Ectodermal cell (in vitro differentiated cells): ENCODE results near the gene RYK.

Source experiments
- H3K27ac ChIP-seq: 2 replicates; pipeline ENCODE4 v1.7.0; 2013; ENCODE audit warnings: mild to moderate bottlenecking, low read depth, low read length; ENCODE audit not compliant: insufficient read depth, poor library complexity, severe bottlenecking
- H3K27me3 ChIP-seq: 2 replicates; pipeline ENCODE4 v1.7.0; 2013; ENCODE audit warnings: mild to moderate bottlenecking, low read length; ENCODE audit not compliant: insufficient read depth, control insufficient read depth, poor library complexity, severe bottlenecking
- H3K36me3 ChIP-seq: one replicate; pipeline ENCODE4 v1.7.0; 2013; ENCODE audit warnings: low read length; ENCODE audit not compliant: control insufficient read depth, insufficient read depth
- H3K4me1 ChIP-seq: one replicate; pipeline ENCODE4 v1.7.0; 2013; ENCODE audit warnings: low read length; ENCODE audit not compliant: control insufficient read depth, insufficient read depth
- H3K4me3 ChIP-seq: 2 replicates; pipeline ENCODE4 v1.7.0; 2013; ENCODE audit warnings: low read depth, low read length, control low read depth; ENCODE audit not compliant: insufficient read depth
- H3K9me3 ChIP-seq: 2 replicates; pipeline ENCODE4 v1.7.0; 2013; ENCODE audit warnings: mild to moderate bottlenecking, low read length, moderate library complexity; ENCODE audit not compliant: control insufficient read depth
- WGBS, 2 experiments: methylation state at CpG; one replicate each; pipeline ENCODE4 v1.1.7; 2013; ENCODE audit warnings: missing lambda C conversion rate in 2 of 2; 5-methylcytosine and 5-hydroxymethylcytosine counted together

The RYK gene

GRCh38 chr3:134143828-134144401 lies 106.7 kb downstream of the RYK start:
- H3K27me3 ChIP-seq: no peaks in the 10 kb centered on the region
- H3K9me3 ChIP-seq: no peaks in the 10 kb centered on the region
- H3K27ac ChIP-seq: no peak overlapping the region
- H3K36me3 ChIP-seq: no peaks in the 10 kb centered on the region
- H3K4me1 ChIP-seq: no peaks in the 10 kb centered on the region
- 95 to 97% methylated on average over 5 to 6 of the region's 6 CpGs for WGBS, 2 experiments
- no peak overlapping the region for H3K4me3 ChIP-seq

GRCh38 chr3:134136604-134137003 lies 114.1 kb downstream of the RYK start:
- Histone ChIP-seq H3K4me3 (no peak overlapping the region), H3K4me1 (no peaks in the 10 kb centered on the region), H3K36me3 (no peaks in the 10 kb centered on the region), H3K27me3 (no peaks in the 10 kb centered on the region), H3K9me3 (no peaks in the 10 kb centered on the region), H3K27ac (no peak overlapping the region)
- WGBS, 2 experiments: 96 to 98% methylated on average over 3 of the region's 3 CpGs

GRCh38 chr3:134134698-134135415 lies 115.8 kb downstream of the RYK start:
- 92 to 100% methylated on average over 3 of the region's 3 CpGs for WGBS, 2 experiments
- Histone ChIP-seq H3K27ac (no peak overlapping the region), H3K36me3 (no peaks in the 10 kb centered on the region), H3K27me3 (no peaks in the 10 kb centered on the region), H3K9me3 (no peaks in the 10 kb centered on the region), H3K4me3 (no peak overlapping the region), H3K4me1 (no peaks in the 10 kb centered on the region)

- H3K4me3 ChIP-seq: no peak overlapping the region
- no peaks in the 10 kb centered on the region for H3K4me1 ChIP-seq
- no peaks in the 10 kb centered on the region for H3K36me3 ChIP-seq
- no peak overlapping the region for H3K27ac ChIP-seq
- WGBS, 2 experiments: 58 to 61% methylated on average over 1 of the region's 1 CpG
- H3K27me3 ChIP-seq: no peaks in the 10 kb centered on the region
- no peaks in the 10 kb centered on the region for H3K9me3 ChIP-seq
Observed at GRCh38 chr3:134134240-134134639, 116.4 kb downstream of the RYK start.

GRCh38 chr3:134132961-134133360 lies 117.7 kb downstream of the RYK start:
- WGBS, 2 experiments: 94% methylated on average over 3 of the region's 3 CpGs
- Histone ChIP-seq H3K36me3 (no peaks in the 10 kb centered on the region), H3K9me3 (no peaks in the 10 kb centered on the region), H3K4me1 (no peaks in the 10 kb centered on the region), H3K4me3 (no peak overlapping the region), H3K27me3 (no peaks in the 10 kb centered on the region), H3K27ac (no peak overlapping the region)

GRCh38 chr3:134126153-134126552 lies 124.5 kb downstream of the RYK start:
- Histone ChIP-seq H3K36me3 (no peaks in the 10 kb centered on the region), H3K27me3 (no peaks in the 10 kb centered on the region), H3K9me3 (no peaks in the 10 kb centered on the region), H3K4me3 (no peak overlapping the region), H3K4me1 (no peaks in the 10 kb centered on the region), H3K27ac (no peak overlapping the region)
- WGBS, 2 experiments: 83 to 100% methylated on average over 1 of the region's 1 CpG

- H3K36me3 ChIP-seq: no peaks in the 10 kb centered on the region
- no peak overlapping the region for H3K4me3 ChIP-seq
- peaks cover 1% of the 10 kb centered on the region for H3K9me3 ChIP-seq
- H3K27ac ChIP-seq: no peak overlapping the region
- H3K27me3 ChIP-seq: no peaks in the 10 kb centered on the region
- 91 to 100% methylated on average over 2 of the region's 2 CpGs for WGBS, 2 experiments
- no peaks in the 10 kb centered on the region for H3K4me1 ChIP-seq
Observed at GRCh38 chr3:134114726-134115125, 135.9 kb downstream of the RYK start.

GRCh38 chr3:134111616-134112015 lies 139.0 kb downstream of the RYK start:
- Histone ChIP-seq H3K4me1 (no peaks in the 10 kb centered on the region), H3K4me3 (no peak overlapping the region), H3K9me3 (no peaks in the 10 kb centered on the region), H3K27ac (no peak overlapping the region), H3K36me3 (no peaks in the 10 kb centered on the region), H3K27me3 (no peaks in the 10 kb centered on the region)
- 45 to 83% methylated on average over 2 of the region's 2 CpGs for WGBS, 2 experiments

GRCh38 chr3:134110963-134111362 lies 139.7 kb downstream of the RYK start:
- 91 to 95% methylated on average over 2 of the region's 2 CpGs for WGBS, 2 experiments
- H3K27ac ChIP-seq: no peak overlapping the region
- H3K4me3 ChIP-seq: no peak overlapping the region
- H3K36me3 ChIP-seq: no peaks in the 10 kb centered on the region
- no peaks in the 10 kb centered on the region for H3K4me1 ChIP-seq
- H3K27me3 ChIP-seq: no peaks in the 10 kb centered on the region
- no peaks in the 10 kb centered on the region for H3K9me3 ChIP-seq
